B cell (primary cell): ENCODE measurements around the gene CCNDBP1. TPM values are rescaled to one million over a fixed set of nuclear protein-coding genes. Genes with fewer than 3 reads are reported as not detected.

Experiments
- ATAC-seq: fragments of 200-7000 bp; cut with Tn5 transposase; one replicate; pipeline ENCODE4 v1.10.0; 2021; ENCODE audit warnings: low read depth, mild to moderate bottlenecking, moderate number of reproducible peaks, moderate library complexity
- CTCF ChIA-PET: fragments of 350-600 bp; sonication (Branson Sonifier 250); formaldehyde crosslinking; loops from one replicate; lab custom pipeline; 2021; ENCODE audit warnings: antibody characterized with exemption, inconsistent platforms; lab: Charles Lee
- POLR2A ChIA-PET: fragments of 350-600 bp; sonication (Branson Sonifier 250); formaldehyde crosslinking; loops from one replicate; lab custom pipeline; 2021; ENCODE audit warnings: antibody characterized with exemption; lab: Charles Lee
- DNase-seq: peaks from one replicate; pipeline ENCODE4 v3.0.0; 2013
- H2AFZ ChIP-seq: 2 replicates; pipeline ENCODE4 v1.6.1; 2012; ENCODE audit warnings: mild to moderate bottlenecking, low read depth, low read length; ENCODE audit not compliant: insufficient read depth, poor library complexity, severe bottlenecking
- H3K27ac ChIP-seq, 2 donors: 1 replicate in 1 of 2; 2 replicates in 1 of 2; pipeline ENCODE4 v1.5.1; 2012 to 2013; ENCODE audit warnings: low read length in 2 of 2, mild to moderate bottlenecking in 2 of 2, moderate library complexity in 1 of 2
- H3K27me3 ChIP-seq, 4 experiments: fragments of 200-600 bp in 1 of 4; sonication (generic) in 1 of 4; replicated peaks in 1 of 4; 1 replicate in 2 of 4; 2 replicates in 2 of 4; pipeline versions ENCODE4 v1.6.1 to v1.7.0; 2013 to 2016; ENCODE audit warnings: low read length in 3 of 4, mild to moderate bottlenecking in 2 of 4, mixed read lengths in 1 of 4, moderate library complexity in 1 of 4; ENCODE audit not compliant: insufficient read depth in 4 of 4, control insufficient read depth in 3 of 4; ENCODE audit errors: control extremely low read depth in 1 of 4
- H3K36me3 ChIP-seq, 2 experiments: replicated peaks in 1 of 2; 1 replicate in 1 of 2; 2 replicates in 1 of 2; pipeline versions ENCODE4 v1.6.1 to v1.7.1; 2013; ENCODE audit warnings: low read length in 1 of 2; ENCODE audit not compliant: insufficient read depth in 2 of 2, control insufficient read depth in 1 of 2; ENCODE audit errors: control extremely low read depth in 1 of 2, extremely low read depth in 1 of 2
- H3K4me1 ChIP-seq, 2 donors: fragments of 200-600 bp in 1 of 2; sonication (generic) in 1 of 2; 1 replicate in 1 of 2; 2 replicates in 1 of 2; pipeline versions ENCODE4 v1.5.1 to v1.6.1; 2013 to 2017; ENCODE audit warnings: low read length in 2 of 2; ENCODE audit not compliant: control insufficient read depth in 2 of 2, insufficient read depth in 2 of 2
- H3K4me2 ChIP-seq: replicated peaks from 2 replicates; pipeline ENCODE3; 2012; ENCODE audit warnings: mild to moderate bottlenecking, low read depth, low read length; ENCODE audit not compliant: poor library complexity, severe bottlenecking
- H3K4me3 ChIP-seq, 5 experiments: fragments of 200-600 bp in 1 of 5; sonication (generic) in 1 of 5; 1 replicate in 3 of 5; 2 replicates in 2 of 5; pipeline versions ENCODE4 v1.5.1 to v1.7.0; 2011 to 2016; ENCODE audit warnings: low read length in 4 of 5, mild to moderate bottlenecking in 4 of 5, low read depth in 2 of 5, control low read depth in 1 of 5, moderate library complexity in 1 of 5; ENCODE audit not compliant: insufficient read depth in 1 of 5; ENCODE audit errors: control extremely low read depth in 1 of 5, extremely low read depth in 1 of 5
- H3K79me2 ChIP-seq: fragments of 200-600 bp; sonication (generic); one replicate; pipeline ENCODE4 v1.6.0; 2016; ENCODE audit warnings: low read length; ENCODE audit not compliant: control insufficient read depth, insufficient read depth
- H3K9ac ChIP-seq: fragments of 200-600 bp; sonication (generic); 2 replicates; pipeline ENCODE4 v1.6.1; 2017; ENCODE audit warnings: mild to moderate bottlenecking, low read length, moderate library complexity
- H3K9me3 ChIP-seq, 3 donors: one replicate each; pipeline versions ENCODE4 v1.6.1 to v1.7.1; 2013; ENCODE audit warnings: low read length in 2 of 3; ENCODE audit not compliant: control insufficient read depth in 2 of 3, insufficient read depth in 1 of 3; ENCODE audit errors: control extremely low read depth in 1 of 3
- H4K20me1 ChIP-seq: 2 replicates; pipeline ENCODE4 v1.6.0; 2012; ENCODE audit warnings: mild to moderate bottlenecking, low read length; ENCODE audit not compliant: insufficient read depth, control insufficient read depth, poor library complexity, severe bottlenecking
- H3K27ac Mint-ChIP-seq: one replicate; pipeline ENCODE4 v1.8.0; 2021; ENCODE audit warnings: mixed read lengths
- H3K27me3 Mint-ChIP-seq: one replicate; pipeline ENCODE4 v1.8.0; 2021; ENCODE audit warnings: mixed read lengths
- H3K4me1 Mint-ChIP-seq: one replicate; pipeline ENCODE4 v1.8.0; 2021; ENCODE audit warnings: mixed read lengths
- H3K4me3 Mint-ChIP-seq: one replicate; pipeline ENCODE4 v1.8.0; 2021; ENCODE audit warnings: mixed read lengths
- H3K9me3 Mint-ChIP-seq: one replicate; pipeline ENCODE4 v1.8.0; 2022; ENCODE audit warnings: mixed read lengths; ENCODE audit not compliant: insufficient read depth
- EZH2 ChIP-seq: IDR thresholded peaks from 2 replicates; pipeline ENCODE4 v1.6.1; 2012; ENCODE audit warnings: borderline replicate concordance, low read depth, mild to moderate bottlenecking, moderate library complexity, low read length; ENCODE audit not compliant: insufficient read depth, poor library complexity, severe bottlenecking
- WGBS: methylation state at CpG from one replicate; pipeline ENCODE4 v1.1.5; 2013; ENCODE audit warnings: missing lambda C conversion rate; ENCODE audit not compliant: insufficient coverage; 5-methylcytosine and 5-hydroxymethylcytosine counted together
- intact Hi-C: fragments of 100-400 bp; cut with micrococcal nuclease; formaldehyde crosslinking; loops from one replicate; pipeline ENCODE4 v1.10.0; 2022
- polyA plus RNA-seq: library from polyadenylated mRNA; depleted of rRNA; stranded (reverse); fragments of >200 nt; gene quantifications from 2 replicates; pipeline ENCODE4 v1.2.3, GENCODE V29; 2012
- total RNA-seq, 2 donors: library from RNA; stranded (reverse); fragments of 120-200 nt in 1 of 2; gene quantifications; 1 replicate in 1 of 2; 2 replicates in 1 of 2; pipeline versions ENCODE4 v1.2.3 to v1.2.4, GENCODE V29; 2013 to 2022
- TF ChIP-seq, protein P1 (sequence below): fragments of 200-600 bp; IDR thresholded peaks from one replicate; pipeline ENCODE4 v1.8.0; 2022; ENCODE audit warnings: antibody characterized with exemption, mild to moderate bottlenecking

CCNDBP1 gene
- total and polyA plus RNA-seq, 2 donors (not counting 1 experiment from before 2014, with no cell fraction given): 111 to 113 TPM

DNA sequence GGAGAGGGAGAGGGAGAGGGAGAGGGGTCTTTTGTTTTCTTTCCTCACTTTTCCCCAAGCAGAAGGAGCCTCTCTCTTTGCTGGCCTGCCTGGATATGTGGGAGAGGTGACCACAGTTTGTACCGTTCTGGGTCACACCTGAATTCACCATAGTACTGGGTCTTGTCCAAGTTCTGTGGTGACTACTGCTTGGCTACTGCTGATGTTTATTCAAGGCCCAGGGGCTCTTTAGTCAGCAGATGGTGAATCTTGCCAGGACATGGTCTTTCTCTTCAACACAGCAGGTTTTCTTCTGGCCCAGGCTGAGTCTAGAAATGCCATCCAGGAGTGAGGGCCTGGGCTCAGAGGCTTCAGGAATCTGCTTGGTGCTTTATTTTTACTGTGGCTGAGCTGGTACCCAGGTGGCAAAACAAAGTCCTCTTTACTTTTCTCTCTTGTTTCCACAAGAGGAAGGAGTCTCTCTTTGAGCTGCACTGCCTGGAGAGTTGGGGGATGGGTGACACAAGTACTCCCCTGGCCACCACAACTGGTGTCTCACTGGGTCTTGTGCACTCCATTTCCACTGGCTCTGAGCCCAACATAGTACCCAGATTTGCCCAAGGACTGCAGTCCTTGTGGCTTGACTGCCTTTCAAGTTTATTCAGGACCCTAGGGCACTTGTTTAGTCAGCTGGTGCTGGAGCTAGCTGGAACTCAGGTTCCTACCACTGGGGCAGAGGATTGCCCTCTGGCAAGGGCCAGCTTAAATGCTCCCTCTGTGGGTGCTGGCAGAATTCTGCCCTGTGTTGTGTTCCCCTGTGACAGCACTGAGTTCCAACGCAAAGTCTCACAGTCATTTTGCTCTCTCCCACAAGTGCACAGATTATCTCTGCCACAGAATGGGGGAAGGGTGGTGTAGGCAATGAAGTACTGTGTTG, 16.8 kb upstream of the CCNDBP1 start:
- Histone ChIP-seq H3K79me2 (no peaks in the 10 kb centered on the region), H3K27ac (no peak overlapping the region), H3K27me3 (no peaks in the 10 kb centered on the region), H3K4me2 (no peak overlapping the region), H3K36me3 (peaks cover 7 to 60% of the 10 kb centered on the region in 2 experiments), H3K9me3 (peaks cover 1 to 4% (median 2%) of the 10 kb centered on the region in 3 donors), H3K4me3 (no peak overlapping the region), H3K9ac (no peak overlapping the region), H2AFZ (no peak overlapping the region), H3K4me1 (no peaks in the 10 kb centered on the region), H4K20me1 (no peaks in the 10 kb centered on the region)
- intact Hi-C loops: no loop called here
- Mint-ChIP-seq H3K27me3 (no peaks in the 10 kb centered on the region), H3K4me3 (no peak overlapping the region), H3K9me3 (no peaks in the 10 kb centered on the region), H3K27ac (no peak overlapping the region), H3K4me1 (no peaks in the 10 kb centered on the region)
- ChIA-PET CTCF (no interaction called here), POLR2A (no interaction called here)
- DNase-seq: no peak
- WGBS: 92% methylated on average over 2 of the region's 2 CpGs
- no peak for TF ChIP-seq EZH2
- TF ChIP-seq, protein P1, sequence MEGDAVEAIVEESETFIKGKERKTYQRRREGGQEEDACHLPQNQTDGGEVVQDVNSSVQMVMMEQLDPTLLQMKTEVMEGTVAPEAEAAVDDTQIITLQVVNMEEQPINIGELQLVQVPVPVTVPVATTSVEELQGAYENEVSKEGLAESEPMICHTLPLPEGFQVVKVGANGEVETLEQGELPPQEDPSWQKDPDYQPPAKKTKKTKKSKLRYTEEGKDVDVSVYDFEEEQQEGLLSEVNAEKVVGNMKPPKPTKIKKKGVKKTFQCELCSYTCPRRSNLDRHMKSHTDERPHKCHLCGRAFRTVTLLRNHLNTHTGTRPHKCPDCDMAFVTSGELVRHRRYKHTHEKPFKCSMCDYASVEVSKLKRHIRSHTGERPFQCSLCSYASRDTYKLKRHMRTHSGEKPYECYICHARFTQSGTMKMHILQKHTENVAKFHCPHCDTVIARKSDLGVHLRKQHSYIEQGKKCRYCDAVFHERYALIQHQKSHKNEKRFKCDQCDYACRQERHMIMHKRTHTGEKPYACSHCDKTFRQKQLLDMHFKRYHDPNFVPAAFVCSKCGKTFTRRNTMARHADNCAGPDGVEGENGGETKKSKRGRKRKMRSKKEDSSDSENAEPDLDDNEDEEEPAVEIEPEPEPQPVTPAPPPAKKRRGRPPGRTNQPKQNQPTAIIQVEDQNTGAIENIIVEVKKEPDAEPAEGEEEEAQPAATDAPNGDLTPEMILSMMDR: no peak
- ATAC-seq: no peak

DNA sequence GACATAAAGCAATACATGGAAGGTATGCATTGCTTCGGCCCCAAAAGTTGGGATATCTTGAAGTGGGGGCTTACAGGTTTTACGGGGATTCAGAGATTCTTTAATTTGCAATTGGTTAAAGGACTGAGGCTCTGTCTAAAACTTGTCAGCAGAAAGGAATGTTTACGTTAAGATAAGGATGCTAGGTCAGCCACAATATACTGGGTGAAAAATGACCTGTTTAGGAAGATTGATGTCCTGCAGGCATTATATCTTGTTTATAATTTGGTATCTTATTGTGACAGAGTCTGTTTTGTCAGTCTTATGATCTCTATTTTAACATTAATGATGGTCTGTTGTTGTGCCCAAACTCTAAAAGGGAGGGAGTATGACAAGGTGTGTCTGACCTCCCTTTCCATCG, 15.3 kb upstream of the CCNDBP1 start:
- ChIA-PET POLR2A (no interaction called here), CTCF (no interaction called here)
- H3K27ac Mint-ChIP-seq: no peak overlapping the region
- DNase-seq: no peak
- Histone ChIP-seq H2AFZ (no peak overlapping the region), H3K4me3 (no peak overlapping the region), H3K4me2 (no peak overlapping the region), H3K27me3 (no peaks in the 10 kb centered on the region), H3K79me2 (no peaks in the 10 kb centered on the region), H3K36me3 (peaks cover 7 to 61% of the 10 kb centered on the region in 2 experiments), H3K9me3 (peaks cover 1 to 4% (median 2%) of the 10 kb centered on the region in 3 donors), H3K4me1 (no peaks in the 10 kb centered on the region), H4K20me1 (no peaks in the 10 kb centered on the region), H3K27ac (no peak overlapping the region), H3K9ac (no peak overlapping the region)
- WGBS: 100% methylated on average over 3 of the region's 4 CpGs
- TF ChIP-seq, protein P1: no peak
- TF ChIP-seq EZH2: no peak
- no peaks in the 10 kb centered on the region for H3K27me3 Mint-ChIP-seq
- no peaks in the 10 kb centered on the region for H3K9me3 Mint-ChIP-seq
- H3K4me1 Mint-ChIP-seq: no peaks in the 10 kb centered on the region
- intact Hi-C loops: no loop called here
- H3K4me3 Mint-ChIP-seq: no peak overlapping the region
- ATAC-seq: no peak
